ENCODE data around the gene SHOC2. TPM values are rescaled to one million over a fixed set of nuclear protein-coding genes. Genes with fewer than 3 reads are reported as not detected.

Gene SHOC2
- total and polyA plus RNA-seq, 2 donors from 2014 or later: 18.0 to 66.8 TPM

DNA sequence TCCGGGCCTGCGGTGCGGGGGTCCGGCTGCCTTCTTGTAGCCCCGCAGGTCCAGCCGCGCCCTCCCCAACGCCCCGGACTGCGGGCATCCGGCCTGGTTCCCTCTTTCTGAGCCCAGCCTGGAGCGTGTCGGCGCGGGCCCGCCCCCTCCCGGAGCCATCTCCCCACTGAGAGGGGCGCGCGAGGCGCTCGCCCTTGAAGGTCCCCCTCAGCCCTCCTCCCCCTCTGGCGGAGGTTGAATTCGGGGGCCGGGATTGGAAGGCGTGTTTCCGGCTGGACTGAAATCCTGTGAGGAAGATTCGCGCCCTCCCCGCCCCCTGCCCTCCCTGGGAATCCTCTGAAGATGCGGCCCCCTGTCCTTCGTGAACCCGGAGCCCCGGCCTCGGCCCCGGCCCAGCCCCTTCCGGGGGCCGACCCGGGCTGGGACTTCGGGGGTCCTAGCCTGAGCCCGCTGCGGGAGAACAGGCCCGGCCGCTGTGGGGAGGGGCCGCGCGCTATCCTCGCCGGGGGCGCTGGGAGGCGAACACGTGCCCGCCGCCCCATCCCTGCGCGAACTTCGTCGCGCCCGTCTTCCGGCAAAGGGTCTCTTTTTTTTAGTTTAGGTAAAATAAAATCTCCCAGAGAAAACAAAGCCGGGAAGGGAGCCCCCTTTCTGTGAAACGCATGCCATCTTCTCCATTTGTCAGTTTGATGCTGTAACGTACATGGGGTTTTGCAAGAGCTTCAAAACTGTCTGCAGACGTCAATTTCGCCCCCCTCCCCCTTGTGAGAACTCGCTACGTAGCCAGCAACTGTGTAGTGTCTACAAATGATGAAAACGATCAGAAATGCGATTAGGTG is 47.0 kb upstream of the SHOC2 start:
- H3K36me3 ChIP-seq (ENCODE audit: control insufficient read depth in 2 of 3, insufficient read depth in 3 of 3, low read length in 3 of 3): no peaks in the 10 kb centered on the region
- peak overlapping the region; percentile 62 to 88 (median 75) for H3K4me3 ChIP-seq (ENCODE audit: low read length in 3 of 3)
- H3K27me3 ChIP-seq (ENCODE audit: control insufficient read depth, insufficient read depth, low read length): no peaks in the 10 kb centered on the region
- no peaks in the 10 kb centered on the region for H3K9me3 ChIP-seq (ENCODE audit: control insufficient read depth in 2 of 3, insufficient read depth in 1 of 3, low read length in 3 of 3)
- DNase-seq: peak; percentile 88 to 95 (median 93)
- FAIRE-seq: no peak
- H3K27ac ChIP-seq (ENCODE audit: low read depth in 2 of 2, low read length in 2 of 2): peak overlapping the region; percentile 90 to 91
- peaks cover 0 to 8% (median 2%) of the 10 kb centered on the region in 3 donors for H3K4me1 ChIP-seq (ENCODE audit: control insufficient read depth in 2 of 3, insufficient read depth in 2 of 3, low read depth in 1 of 3, low read length in 3 of 3)
- peak overlapping the region; percentile 59 to 77 (median 71) for H3K9ac ChIP-seq (ENCODE audit: low read length in 3 of 3)
- intact Hi-C loops (cut with DNase I): no loop called here
- TF ChIP-seq, protein P1, sequence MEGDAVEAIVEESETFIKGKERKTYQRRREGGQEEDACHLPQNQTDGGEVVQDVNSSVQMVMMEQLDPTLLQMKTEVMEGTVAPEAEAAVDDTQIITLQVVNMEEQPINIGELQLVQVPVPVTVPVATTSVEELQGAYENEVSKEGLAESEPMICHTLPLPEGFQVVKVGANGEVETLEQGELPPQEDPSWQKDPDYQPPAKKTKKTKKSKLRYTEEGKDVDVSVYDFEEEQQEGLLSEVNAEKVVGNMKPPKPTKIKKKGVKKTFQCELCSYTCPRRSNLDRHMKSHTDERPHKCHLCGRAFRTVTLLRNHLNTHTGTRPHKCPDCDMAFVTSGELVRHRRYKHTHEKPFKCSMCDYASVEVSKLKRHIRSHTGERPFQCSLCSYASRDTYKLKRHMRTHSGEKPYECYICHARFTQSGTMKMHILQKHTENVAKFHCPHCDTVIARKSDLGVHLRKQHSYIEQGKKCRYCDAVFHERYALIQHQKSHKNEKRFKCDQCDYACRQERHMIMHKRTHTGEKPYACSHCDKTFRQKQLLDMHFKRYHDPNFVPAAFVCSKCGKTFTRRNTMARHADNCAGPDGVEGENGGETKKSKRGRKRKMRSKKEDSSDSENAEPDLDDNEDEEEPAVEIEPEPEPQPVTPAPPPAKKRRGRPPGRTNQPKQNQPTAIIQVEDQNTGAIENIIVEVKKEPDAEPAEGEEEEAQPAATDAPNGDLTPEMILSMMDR (IDR thresholded peaks at IDR 0.05; ENCODE audit: borderline replicate concordance, extremely low read depth, insufficient read depth): no peak

DNA sequence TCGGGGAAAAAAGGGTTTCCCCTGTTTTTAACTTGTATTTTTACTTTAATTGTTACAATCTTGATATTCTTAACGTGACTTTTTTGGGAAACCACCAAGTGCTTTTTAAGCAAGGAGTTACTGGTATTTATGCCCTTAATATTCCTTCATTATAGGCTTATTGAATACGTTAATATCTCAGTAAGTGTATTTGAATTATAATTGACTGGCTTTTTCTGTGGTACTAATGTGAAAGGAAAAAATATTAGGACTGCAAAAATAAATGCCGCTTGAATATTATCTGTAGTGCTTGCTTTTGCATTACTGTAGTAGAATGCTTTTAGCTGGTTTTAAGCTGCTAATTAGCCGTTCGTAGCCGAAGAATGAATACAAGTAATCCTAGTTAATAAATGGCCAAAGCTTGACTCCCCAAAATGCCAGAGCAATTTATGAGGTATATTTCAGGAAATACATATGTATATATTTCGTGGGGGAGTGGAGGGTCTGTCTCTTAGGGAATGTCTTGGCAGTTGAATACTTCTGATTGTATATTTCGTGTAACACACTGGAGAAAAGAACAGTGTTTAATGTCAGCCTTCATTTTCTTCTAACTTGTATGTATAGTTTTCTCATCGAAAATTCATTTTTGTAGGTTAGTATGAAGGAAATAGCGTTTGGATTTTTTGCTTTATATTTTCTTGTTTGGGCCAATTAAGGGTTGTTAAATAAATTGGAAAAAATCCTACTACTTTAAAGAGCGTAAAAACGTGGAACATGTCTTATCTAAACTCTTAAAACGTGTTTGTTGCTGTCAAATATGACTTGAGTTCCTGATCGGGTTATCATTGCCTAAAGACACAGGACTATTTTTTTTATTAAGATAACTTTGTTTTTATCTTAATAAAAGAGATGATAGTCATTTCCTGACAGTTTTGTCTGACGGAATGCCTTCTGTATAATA is 46.1 kb upstream of the SHOC2 start:
- TF ChIP-seq, protein P1 (IDR thresholded peaks at IDR 0.05; ENCODE audit: borderline replicate concordance, extremely low read depth, insufficient read depth): no peak
- DNase-seq (peak in 2 of 5 donors; percentile 50 to 60), FAIRE-seq (no peak)
- H3K27me3 ChIP-seq (ENCODE audit: control insufficient read depth, insufficient read depth, low read length): no peaks in the 10 kb centered on the region
- H3K9me3 ChIP-seq (ENCODE audit: control insufficient read depth in 2 of 3, insufficient read depth in 1 of 3, low read length in 3 of 3): no peaks in the 10 kb centered on the region
- H3K9ac ChIP-seq (ENCODE audit: low read length in 3 of 3): peak overlapping the region; percentile 11 to 77 (median 71)
- H3K4me1 ChIP-seq (ENCODE audit: control insufficient read depth in 2 of 3, insufficient read depth in 2 of 3, low read depth in 1 of 3, low read length in 3 of 3): peaks cover 0 to 8% (median 2%) of the 10 kb centered on the region in 3 donors
- intact Hi-C loops (cut with DNase I): no loop called here
- H3K36me3 ChIP-seq (ENCODE audit: control insufficient read depth in 2 of 3, insufficient read depth in 3 of 3, low read length in 3 of 3): peaks cover 0 to under 1% (median under 1%) of the 10 kb centered on the region in 3 donors
- H3K4me3 ChIP-seq (ENCODE audit: low read length in 3 of 3): peak overlapping the region; percentile 62 to 88 (median 75)
- H3K27ac ChIP-seq (ENCODE audit: low read depth in 2 of 2, low read length in 2 of 2): peak overlapping the region; percentile 90 to 91

DNA sequence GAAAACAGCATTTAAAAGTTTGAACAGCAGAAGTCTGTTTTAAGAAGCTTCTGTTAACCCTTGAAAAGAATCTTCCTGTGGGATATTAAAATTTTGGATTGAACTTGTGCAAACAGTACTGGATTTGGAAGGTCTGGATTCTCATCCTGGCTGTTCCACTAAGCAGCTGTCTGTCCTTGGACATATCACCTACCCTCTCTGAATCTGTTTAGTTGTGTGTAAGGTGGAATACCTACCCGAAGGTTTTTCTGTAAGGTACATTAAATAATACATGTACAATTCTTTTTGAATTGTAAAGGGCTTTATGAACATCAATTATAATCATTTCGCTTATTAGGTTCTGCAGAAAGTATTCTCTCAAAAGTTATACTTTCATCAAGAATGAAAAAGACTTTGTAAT is 45.5 kb upstream of the SHOC2 start:
- TF ChIP-seq, protein P1 (IDR thresholded peaks at IDR 0.05; ENCODE audit: borderline replicate concordance, extremely low read depth, insufficient read depth): no peak
- no peak overlapping the region for H3K27ac ChIP-seq (ENCODE audit: low read depth in 2 of 2, low read length in 2 of 2)
- peak overlapping the region in 2 of 3 donors; percentile 71 to 77 for H3K9ac ChIP-seq (ENCODE audit: low read length in 3 of 3)
- H3K9me3 ChIP-seq (ENCODE audit: control insufficient read depth in 2 of 3, insufficient read depth in 1 of 3, low read length in 3 of 3): no peaks in the 10 kb centered on the region
- intact Hi-C loops (cut with DNase I): no loop called here
- FAIRE-seq (no peak), DNase-seq (no peak)
- H3K4me1 ChIP-seq (ENCODE audit: control insufficient read depth in 2 of 3, insufficient read depth in 2 of 3, low read depth in 1 of 3, low read length in 3 of 3): peaks cover 0 to 8% (median 2%) of the 10 kb centered on the region in 3 donors
- no peaks in the 10 kb centered on the region for H3K27me3 ChIP-seq (ENCODE audit: control insufficient read depth, insufficient read depth, low read length)
- peak overlapping the region; percentile 12 to 88 (median 75) for H3K4me3 ChIP-seq (ENCODE audit: low read length in 3 of 3)
- H3K36me3 ChIP-seq (ENCODE audit: control insufficient read depth in 2 of 3, insufficient read depth in 3 of 3, low read length in 3 of 3): peaks cover 2 to 8% (median 4%) of the 10 kb centered on the region in 3 donors

Measured in kidney (tissue), 14 donors.